ENCODE results near the gene INSR. TPM values are rescaled to one million over a fixed set of nuclear protein-coding genes. Genes with fewer than 3 reads are reported as not detected.

INSR gene
- total and polyA plus RNA-seq, 10 of the 15 experiments (the other 5 are each of a cell fraction or from before 2014, with no cell fraction given) = 4.2 to 34.9 (median 13.6) TPM

DNA sequence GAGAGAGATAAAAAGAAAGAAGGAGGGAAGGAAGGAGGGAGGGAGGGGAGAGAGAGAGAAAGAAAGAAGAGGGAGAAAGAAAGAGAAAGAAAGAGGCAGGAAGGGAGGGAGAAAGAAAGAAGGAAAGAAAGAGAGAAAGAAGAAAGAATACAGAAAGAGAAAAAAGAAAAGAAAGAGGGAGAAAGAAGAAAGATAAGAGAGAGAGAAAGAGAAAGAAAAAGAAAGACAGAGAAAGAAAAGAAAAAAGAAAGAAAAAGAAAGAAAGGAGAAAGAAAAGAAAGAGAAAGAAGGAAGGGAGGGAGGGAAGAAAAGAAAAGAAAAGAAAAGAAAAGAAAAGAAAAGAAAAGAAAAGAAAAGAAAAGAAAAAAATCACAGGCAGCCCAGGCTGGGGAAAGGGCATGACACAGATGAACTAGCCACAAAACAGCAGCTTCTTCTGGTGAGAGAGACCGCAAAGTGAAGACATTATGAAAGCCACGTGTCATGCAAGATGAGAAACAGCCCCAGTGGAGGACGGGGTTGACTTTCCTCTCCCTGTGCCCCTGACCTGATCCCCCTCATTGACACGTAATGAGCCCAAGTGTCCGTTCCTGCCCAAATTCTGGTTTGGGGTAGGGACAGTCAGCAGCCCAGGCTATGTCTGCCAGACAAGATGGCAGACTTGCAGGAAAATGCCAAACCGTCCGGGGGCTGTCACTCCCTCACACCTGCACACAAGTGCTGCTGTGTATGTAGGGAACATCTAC, 102.1 kb downstream of the INSR start (continued):
- TF ChIP-seq BMI1 (IDR thresholded peaks at IDR 0.05; ENCODE audit: borderline replicate concordance) (no peak), BACH1 (IDR thresholded peaks at IDR 0.05; ENCODE audit: borderline replicate concordance) (no peak; the same call in 1 of the 2 replicates), TAF1 (IDR thresholded peaks at IDR 0.05; ENCODE audit: borderline replicate concordance, low read depth, low read length) (peak; percentile 47; the same call in 1 of the 2 replicates), PAX8 (IDR thresholded peaks at IDR 0.05) (peak; percentile 74; the same call in 1 of the 2 replicates), YBX1 (IDR thresholded peaks at IDR 0.05) (0 out of 2 replicates have a peak, but pooled peaks have one; percentile 53), NR2C2 (IDR thresholded peaks at IDR 0.05; ENCODE audit: borderline replicate concordance, control insufficient read depth, insufficient read length, low read depth) (no peak), SP1 (IDR thresholded peaks at IDR 0.05; ENCODE audit: low read depth, low read length) (peak; percentile 48), POLR2AphosphoS5 (IDR thresholded peaks at IDR 0.05; ENCODE audit: low read length) (peak; percentile 41; the same call in 1 of the 2 replicates), NKRF (conservative IDR thresholded peaks at IDR 0.05) (no peak), MYB (IDR thresholded peaks at IDR 0.05; ENCODE audit: borderline replicate concordance, low read depth, low read length) (no peak), RFX5 (IDR thresholded peaks at IDR 0.05; ENCODE audit: low read depth, low read length) (no peak), IRF4 (IDR thresholded peaks at IDR 0.05; ENCODE audit: low read depth, low read length) (0 out of 2 replicates have a peak, but pooled peaks have one; percentile 48), SMARCA5 (IDR thresholded peaks at IDR 0.05) (peak; percentile 41; the same call in 1 of the 2 replicates), RELB (IDR thresholded peaks at IDR 0.05; ENCODE audit: low read depth) (peak; percentile 79), MYC (IDR thresholded peaks at IDR 0.05; ENCODE audit: insufficient read depth, insufficient read length, insufficient replicate concordance, low read length, severe bottlenecking) (peak; percentile 37), MXI1 (IDR thresholded peaks at IDR 0.05; ENCODE audit: low read depth, low read length) (peak; percentile 85), JUND (IDR thresholded peaks at IDR 0.05; ENCODE audit: low read depth, low read length) (no peak), IKZF2 (IDR thresholded peaks at IDR 0.05) (peak; percentile 81 to 88), NBN (IDR thresholded peaks at IDR 0.05) (peak; percentile 94)
- TF ChIP-seq, protein P1, sequence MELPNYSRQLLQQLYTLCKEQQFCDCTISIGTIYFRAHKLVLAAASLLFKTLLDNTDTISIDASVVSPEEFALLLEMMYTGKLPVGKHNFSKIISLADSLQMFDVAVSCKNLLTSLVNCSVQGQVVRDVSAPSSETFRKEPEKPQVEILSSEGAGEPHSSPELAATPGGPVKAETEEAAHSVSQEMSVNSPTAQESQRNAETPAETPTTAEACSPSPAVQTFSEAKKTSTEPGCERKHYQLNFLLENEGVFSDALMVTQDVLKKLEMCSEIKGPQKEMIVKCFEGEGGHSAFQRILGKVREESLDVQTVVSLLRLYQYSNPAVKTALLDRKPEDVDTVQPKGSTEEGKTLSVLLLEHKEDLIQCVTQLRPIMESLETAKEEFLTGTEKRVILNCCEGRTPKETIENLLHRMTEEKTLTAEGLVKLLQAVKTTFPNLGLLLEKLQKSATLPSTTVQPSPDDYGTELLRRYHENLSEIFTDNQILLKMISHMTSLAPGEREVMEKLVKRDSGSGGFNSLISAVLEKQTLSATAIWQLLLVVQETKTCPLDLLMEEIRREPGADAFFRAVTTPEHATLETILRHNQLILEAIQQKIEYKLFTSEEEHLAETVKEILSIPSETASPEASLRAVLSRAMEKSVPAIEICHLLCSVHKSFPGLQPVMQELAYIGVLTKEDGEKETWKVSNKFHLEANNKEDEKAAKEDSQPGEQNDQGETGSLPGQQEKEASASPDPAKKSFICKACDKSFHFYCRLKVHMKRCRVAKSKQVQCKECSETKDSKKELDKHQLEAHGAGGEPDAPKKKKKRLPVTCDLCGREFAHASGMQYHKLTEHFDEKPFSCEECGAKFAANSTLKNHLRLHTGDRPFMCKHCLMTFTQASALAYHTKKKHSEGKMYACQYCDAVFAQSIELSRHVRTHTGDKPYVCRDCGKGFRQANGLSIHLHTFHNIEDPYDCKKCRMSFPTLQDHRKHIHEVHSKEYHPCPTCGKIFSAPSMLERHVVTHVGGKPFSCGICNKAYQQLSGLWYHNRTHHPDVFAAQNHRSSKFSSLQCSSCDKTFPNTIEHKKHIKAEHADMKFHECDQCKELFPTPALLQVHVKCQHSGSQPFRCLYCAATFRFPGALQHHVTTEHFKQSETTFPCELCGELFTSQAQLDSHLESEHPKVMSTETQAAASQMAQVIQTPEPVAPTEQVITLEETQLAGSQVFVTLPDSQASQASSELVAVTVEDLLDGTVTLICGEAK (IDR thresholded peaks at IDR 0.05; ENCODE audit: borderline replicate concordance) = no peak
- TF ChIP-seq, protein P2, sequence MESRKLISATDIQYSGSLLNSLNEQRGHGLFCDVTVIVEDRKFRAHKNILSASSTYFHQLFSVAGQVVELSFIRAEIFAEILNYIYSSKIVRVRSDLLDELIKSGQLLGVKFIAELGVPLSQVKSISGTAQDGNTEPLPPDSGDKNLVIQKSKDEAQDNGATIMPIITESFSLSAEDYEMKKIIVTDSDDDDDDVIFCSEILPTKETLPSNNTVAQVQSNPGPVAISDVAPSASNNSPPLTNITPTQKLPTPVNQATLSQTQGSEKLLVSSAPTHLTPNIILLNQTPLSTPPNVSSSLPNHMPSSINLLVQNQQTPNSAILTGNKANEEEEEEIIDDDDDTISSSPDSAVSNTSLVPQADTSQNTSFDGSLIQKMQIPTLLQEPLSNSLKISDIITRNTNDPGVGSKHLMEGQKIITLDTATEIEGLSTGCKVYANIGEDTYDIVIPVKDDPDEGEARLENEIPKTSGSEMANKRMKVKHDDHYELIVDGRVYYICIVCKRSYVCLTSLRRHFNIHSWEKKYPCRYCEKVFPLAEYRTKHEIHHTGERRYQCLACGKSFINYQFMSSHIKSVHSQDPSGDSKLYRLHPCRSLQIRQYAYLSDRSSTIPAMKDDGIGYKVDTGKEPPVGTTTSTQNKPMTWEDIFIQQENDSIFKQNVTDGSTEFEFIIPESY (IDR thresholded peaks at IDR 0.05) = no peak

All from GM12878 (cell line).